CD4-positive, alpha-beta T cell treated with Interleukin-17A for 4 hours (primary cell): ENCODE data around the gene ADIPOR2.
A peak's percentile ranks its signal among the peaks of the same experiment; 100 is the strongest.

Experiments
- DNase-seq: peaks from one replicate; pipeline ENCODE4 v3.0.0-alpha.2; 2020; ENCODE audit warnings: mixed read lengths

ADIPOR2 gene

GRCh38 chr12:1690578-1691122, at the start of gene ADIPOR2:
TSS of gene ADIPOR2 (plus strand) at chr12:1691070. CDS start at chr12:1754344, 63,274 bp downstream.
- DNase-seq = peak; percentile 96

- no peak for DNase-seq
Observed at GRCh38 chr12:1642513-1642912, 48.4 kb upstream of the ADIPOR2 start.

GRCh38 chr12:1643043-1643442, 47.8 kb upstream of the ADIPOR2 start:
- no peak for DNase-seq

GRCh38 chr12:1643905-1644533, 46.9 kb upstream of the ADIPOR2 start:
- DNase-seq = no peak

- no peak for DNase-seq
Observed at GRCh38 chr12:1644534-1645438, 46.1 kb upstream of the ADIPOR2 start.

- no peak for DNase-seq
Observed at GRCh38 chr12:1645819-1646218, 45.1 kb upstream of the ADIPOR2 start.

- no peak for DNase-seq
Observed at GRCh38 chr12:1646569-1647284, 44.1 kb upstream of the ADIPOR2 start.

GRCh38 chr12:1647285-1647669, 43.6 kb upstream of the ADIPOR2 start:
- DNase-seq = no peak

- no peak for DNase-seq
Observed at GRCh38 chr12:1650260-1650977, 40.5 kb upstream of the ADIPOR2 start.

- no peak for DNase-seq
Observed at GRCh38 chr12:1650978-1651361, 39.9 kb upstream of the ADIPOR2 start.

GRCh38 chr12:1651946-1652345, 38.9 kb upstream of the ADIPOR2 start:
- DNase-seq = no peak

- no peak for DNase-seq
Observed at GRCh38 chr12:1655225-1655788, 35.6 kb upstream of the ADIPOR2 start.

- no peak for DNase-seq
Observed at GRCh38 chr12:1656902-1657301, 34.0 kb upstream of the ADIPOR2 start.

GRCh38 chr12:1657688-1658087, 33.2 kb upstream of the ADIPOR2 start:
- no peak for DNase-seq

GRCh38 chr12:1660304-1661187, 30.3 kb upstream of the ADIPOR2 start:
- DNase-seq = peak; percentile 47

GRCh38 chr12:1661553-1662335, 29.1 kb upstream of the ADIPOR2 start:
- DNase-seq = peak; percentile 85

- peak; percentile 30 for DNase-seq
Observed at GRCh38 chr12:1662761-1663439, 28.0 kb upstream of the ADIPOR2 start.

GRCh38 chr12:1663440-1664132, 27.3 kb upstream of the ADIPOR2 start:
- no peak for DNase-seq

- DNase-seq = no peak
Observed at GRCh38 chr12:1665366-1665765, 25.5 kb upstream of the ADIPOR2 start.
